Measurements from ENCODE around the gene ATP11A. TPM values are rescaled to one million over a fixed set of nuclear protein-coding genes. Genes with fewer than 3 reads are reported as not detected.

The ATP11A gene
- total RNA-seq, 1 experiment from 2014 or later, result 9.4 TPM

- no peaks in the 10 kb centered on the region for H3K9me3 ChIP-seq (ENCODE audit: low read depth, low read length, poor library complexity, severe bottlenecking)
- BruUV-seq (replicated peaks), result no TSS peak
- no peak for DNase-seq (ENCODE audit: low spot score)
- no peak overlapping the region for H3K4me3 ChIP-seq (ENCODE audit: low read depth, low read length, poor library complexity, severe bottlenecking)
- no peak overlapping the region for H3K27ac ChIP-seq (ENCODE audit: low read depth, low read length, poor library complexity, severe bottlenecking)
- TF ChIP-seq EZH2 (IDR thresholded peaks at IDR 0.05; ENCODE audit: borderline replicate concordance, low read depth, low read length, poor library complexity, severe bottlenecking) (no peak), CTCF (conservative IDR thresholded peaks at IDR 0.05; ENCODE audit: low read depth, low read length) (no peak)
- intact Hi-C loops (cut with micrococcal nuclease; ENCODE audit: unreplicated experiment), result no loop called here
- H3K36me3 ChIP-seq (ENCODE audit: insufficient read depth, low read length, poor library complexity, severe bottlenecking), result no peaks in the 10 kb centered on the region
- H3K4me1 ChIP-seq (ENCODE audit: insufficient read depth, low read length, poor library complexity, severe bottlenecking), result no peaks in the 10 kb centered on the region
- ChIA-PET CTCF (no interaction called here), POLR2A (ENCODE audit: low non-redundant PET) (no interaction called here)
- no peaks in the 10 kb centered on the region for H3K27me3 ChIP-seq (replicated peaks; ENCODE audit: insufficient read depth, low read depth, low read length, poor library complexity)
Observed at GRCh38 chr13:112867301-112867711, 177.5 kb downstream of the ATP11A start.

- TF ChIP-seq EZH2 (IDR thresholded peaks at IDR 0.05; ENCODE audit: borderline replicate concordance, low read depth, low read length, poor library complexity, severe bottlenecking) (no peak), CTCF (conservative IDR thresholded peaks at IDR 0.05; ENCODE audit: low read depth, low read length) (no peak)
- no peak overlapping the region for H3K27ac ChIP-seq (ENCODE audit: low read depth, low read length, poor library complexity, severe bottlenecking)
- CTCF ChIA-PET, result no interaction called here
- H3K9me3 ChIP-seq (ENCODE audit: low read depth, low read length, poor library complexity, severe bottlenecking), result no peaks in the 10 kb centered on the region
- H3K36me3 ChIP-seq (ENCODE audit: insufficient read depth, low read length, poor library complexity, severe bottlenecking), result no peaks in the 10 kb centered on the region
- POLR2A ChIA-PET (ENCODE audit: low non-redundant PET), result interaction anchor here (0.8 kb wide), 1 partner anchor 252 kb away, joined by 4 read pairs; no protein-coding TSS in a partner anchor
- no TSS peak for BruUV-seq (replicated peaks)
- no peaks in the 10 kb centered on the region for H3K27me3 ChIP-seq (replicated peaks; ENCODE audit: insufficient read depth, low read depth, low read length, poor library complexity)
- H3K4me1 ChIP-seq (ENCODE audit: insufficient read depth, low read length, poor library complexity, severe bottlenecking), result no peaks in the 10 kb centered on the region
- DNase-seq (ENCODE audit: low spot score), result no peak
- H3K4me3 ChIP-seq (ENCODE audit: low read depth, low read length, poor library complexity, severe bottlenecking), result no peak overlapping the region
- intact Hi-C loops (cut with micrococcal nuclease; ENCODE audit: unreplicated experiment), result no loop called here
Observed at GRCh38 chr13:112868308-112868707, 178.5 kb downstream of the ATP11A start.

GRCh38 chr13:112869202-112870050 is 179.6 kb downstream of the ATP11A start:
- no peaks in the 10 kb centered on the region for H3K9me3 ChIP-seq (ENCODE audit: low read depth, low read length, poor library complexity, severe bottlenecking)
- no peak overlapping the region for H3K4me3 ChIP-seq (ENCODE audit: low read depth, low read length, poor library complexity, severe bottlenecking)
- ChIA-PET POLR2A (ENCODE audit: low non-redundant PET) (no interaction called here), CTCF (no interaction called here)
- intact Hi-C loops (cut with micrococcal nuclease; ENCODE audit: unreplicated experiment), result no loop called here
- H3K4me1 ChIP-seq (ENCODE audit: insufficient read depth, low read length, poor library complexity, severe bottlenecking), result no peaks in the 10 kb centered on the region
- no peak overlapping the region for H3K27ac ChIP-seq (ENCODE audit: low read depth, low read length, poor library complexity, severe bottlenecking)
- no peak for TF ChIP-seq CTCF (conservative IDR thresholded peaks at IDR 0.05; ENCODE audit: low read depth, low read length)
- no peak for TF ChIP-seq EZH2 (IDR thresholded peaks at IDR 0.05; ENCODE audit: borderline replicate concordance, low read depth, low read length, poor library complexity, severe bottlenecking)
- no peaks in the 10 kb centered on the region for H3K27me3 ChIP-seq (replicated peaks; ENCODE audit: insufficient read depth, low read depth, low read length, poor library complexity)
- BruUV-seq (replicated peaks), result no TSS peak
- no peaks in the 10 kb centered on the region for H3K36me3 ChIP-seq (ENCODE audit: insufficient read depth, low read length, poor library complexity, severe bottlenecking)
- no peak for DNase-seq (ENCODE audit: low spot score)
